ENCODE results near the gene TBC1D19. TPM values are rescaled to one million over a fixed set of nuclear protein-coding genes. Genes with fewer than 3 reads are reported as not detected.

TBC1D19 gene
- total and polyA plus RNA-seq, 9 of the 15 experiments (the other 6 are each of a cell fraction or from before 2014, with no cell fraction given) = 0.73 to 5.6 (median 3.7) TPM

- TF ChIP-seq ZNF318 (IDR thresholded peaks at IDR 0.05; ENCODE audit: borderline replicate concordance in 1 of 2, low read depth in 1 of 2) (no peak), ARNT (IDR thresholded peaks at IDR 0.05) (no peak), RHOXF2B (CRISPR knock-in tag; conservative IDR thresholded peaks at IDR 0.05) (no peak), AFF1 (IDR thresholded peaks at IDR 0.05; ENCODE audit: low read depth in 1 of 2, partially characterized antibody in 2 of 2) (no peak), FOXM1 (IDR thresholded peaks at IDR 0.05; ENCODE audit: low read depth) (no peak), FOXM1 (CRISPR knock-in tag; IDR thresholded peaks at IDR 0.05; ENCODE audit: low read depth) (no peak), SIN3A (IDR thresholded peaks at IDR 0.05; ENCODE audit: borderline replicate concordance in 2 of 2, control insufficient read depth in 1 of 2, low read depth in 2 of 2, low read length in 2 of 2) (no peak), ZHX1 (conservative IDR thresholded peaks at IDR 0.05; ENCODE audit: low read length) (no peak)
Measured at GRCh38 chr4:26570596-26570995, 13.3 kb upstream of the TBC1D19 start (continued).
